IgD-negative memory B cell (primary cell): ENCODE results near the gene ACBD4. TPM values are rescaled to one million over a fixed set of nuclear protein-coding genes. Genes with fewer than 3 reads are reported as not detected.
A peak's percentile ranks its signal among the peaks of the same experiment; 100 is the strongest.
"Not testable (repeated sequence)": the region's sequence is repeated elsewhere in the genome, so short reads cannot be mapped to it uniquely, and the experiment has no call there.

Experiments
- H3K27ac Mint-ChIP-seq, 3 donors: one replicate each; pipeline ENCODE4 v1.8.0; 2020 to 2022; ENCODE audit warnings: mild to moderate bottlenecking in 3 of 3, mixed read lengths in 3 of 3, moderate library complexity in 1 of 3
- H3K27me3 Mint-ChIP-seq: one replicate; pipeline ENCODE4 v1.8.0; 2021; ENCODE audit warnings: mixed read lengths
- H3K36me3 Mint-ChIP-seq: one replicate; pipeline ENCODE4 v1.8.0; 2020; ENCODE audit warnings: mild to moderate bottlenecking, mixed read lengths
- H3K4me1 Mint-ChIP-seq, 3 donors: one replicate each; pipeline ENCODE4 v1.8.0; 2020 to 2022; ENCODE audit warnings: mixed read lengths in 3 of 3, mild to moderate bottlenecking in 1 of 3
- H3K4me3 Mint-ChIP-seq, 4 donors: one replicate each; pipeline ENCODE4 v1.8.0; 2020 to 2022; ENCODE audit warnings: mild to moderate bottlenecking in 4 of 4, mixed read lengths in 4 of 4, moderate library complexity in 3 of 4
- H3K9me3 Mint-ChIP-seq, 3 donors: one replicate each; pipeline ENCODE4 v1.8.0; 2020 to 2021; ENCODE audit warnings: mixed read lengths in 3 of 3, mild to moderate bottlenecking in 1 of 3
- polyA plus RNA-seq: library from polyadenylated mRNA; unstranded; fragments of 300-500 nt; fragmentation: Illumina TruSeq; gene quantifications from one replicate; pipeline ENCODE4 v1.2.3, GENCODE V29; 2021

Gene ACBD4
- polyA plus RNA-seq, 1 donor from 2014 or later: 17.6 TPM

DNA sequence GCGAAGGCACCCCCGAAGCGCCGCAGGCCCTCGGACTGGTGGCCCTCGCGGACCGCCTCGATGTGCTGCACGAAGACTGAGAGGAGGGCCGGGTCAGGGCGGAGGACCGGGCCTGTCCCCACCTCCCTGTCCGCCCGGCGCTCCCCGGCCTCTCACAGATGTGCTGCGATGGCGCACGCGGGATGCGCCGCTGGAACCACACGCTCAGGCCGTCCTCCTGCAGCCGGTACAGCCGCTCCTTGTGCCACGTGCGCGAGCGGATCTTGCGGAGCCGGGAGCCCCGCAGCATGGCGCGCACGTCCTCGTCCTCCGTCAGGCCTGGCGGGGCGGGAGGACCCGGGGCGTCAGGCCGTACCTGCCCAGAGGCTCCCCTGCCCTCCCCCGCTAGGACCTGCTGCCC, 14.4 kb upstream of the ACBD4 start:
- Mint-ChIP-seq H3K27me3 (peaks cover 1% of the 10 kb centered on the region), H3K4me3 (no peak overlapping the region), H3K27ac (no peak overlapping the region), H3K36me3 (no peaks in the 10 kb centered on the region), H3K4me1 (peaks cover 0 to 2% (median 0%) of the 10 kb centered on the region in 3 donors), H3K9me3 (no peaks in the 10 kb centered on the region)

DNA sequence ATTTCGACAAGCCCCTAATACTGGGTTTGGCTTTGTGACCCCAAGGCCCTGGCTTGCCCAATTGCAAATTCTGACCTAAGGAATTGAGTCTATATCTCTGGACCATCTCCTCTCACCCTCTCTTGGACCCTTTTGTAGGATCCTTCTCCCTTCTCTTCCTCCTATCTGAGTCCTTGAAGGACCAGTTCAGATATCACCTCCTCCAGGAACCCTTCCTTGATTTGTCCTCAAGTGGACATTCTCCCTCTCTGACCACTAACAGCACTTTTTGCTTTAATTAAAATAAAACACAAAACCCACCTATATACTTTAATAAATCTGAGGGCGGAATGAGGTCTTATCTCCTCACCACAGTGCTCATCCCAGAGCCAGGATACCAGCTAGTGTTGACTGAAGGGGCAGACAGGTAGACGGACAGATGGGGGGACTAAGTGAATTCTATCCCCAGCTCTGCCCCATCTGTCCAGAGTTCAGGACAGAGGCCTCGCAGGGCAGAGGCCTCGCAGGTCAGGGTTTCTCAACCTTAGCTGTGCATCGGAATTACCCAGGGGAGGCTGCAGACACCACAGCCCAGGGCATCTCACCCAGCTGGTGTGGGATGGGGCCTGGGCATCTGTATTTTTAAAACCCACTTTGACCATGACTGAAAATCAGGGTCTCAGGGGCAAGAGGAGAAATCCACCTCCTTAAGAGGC, 12.3 kb upstream of the ACBD4 start:
- Mint-ChIP-seq H3K9me3 (no peaks in the 10 kb centered on the region), H3K4me3 (peak overlapping the region in 2 of 4 donors; percentile 45 to 77), H3K27ac (peak overlapping the region in 1 of 3 donors; percentile 26), H3K36me3 (no peaks in the 10 kb centered on the region), H3K4me1 (peaks cover 0 to 2% (median 0%) of the 10 kb centered on the region in 3 donors), H3K27me3 (peaks cover 1% of the 10 kb centered on the region)

DNA sequence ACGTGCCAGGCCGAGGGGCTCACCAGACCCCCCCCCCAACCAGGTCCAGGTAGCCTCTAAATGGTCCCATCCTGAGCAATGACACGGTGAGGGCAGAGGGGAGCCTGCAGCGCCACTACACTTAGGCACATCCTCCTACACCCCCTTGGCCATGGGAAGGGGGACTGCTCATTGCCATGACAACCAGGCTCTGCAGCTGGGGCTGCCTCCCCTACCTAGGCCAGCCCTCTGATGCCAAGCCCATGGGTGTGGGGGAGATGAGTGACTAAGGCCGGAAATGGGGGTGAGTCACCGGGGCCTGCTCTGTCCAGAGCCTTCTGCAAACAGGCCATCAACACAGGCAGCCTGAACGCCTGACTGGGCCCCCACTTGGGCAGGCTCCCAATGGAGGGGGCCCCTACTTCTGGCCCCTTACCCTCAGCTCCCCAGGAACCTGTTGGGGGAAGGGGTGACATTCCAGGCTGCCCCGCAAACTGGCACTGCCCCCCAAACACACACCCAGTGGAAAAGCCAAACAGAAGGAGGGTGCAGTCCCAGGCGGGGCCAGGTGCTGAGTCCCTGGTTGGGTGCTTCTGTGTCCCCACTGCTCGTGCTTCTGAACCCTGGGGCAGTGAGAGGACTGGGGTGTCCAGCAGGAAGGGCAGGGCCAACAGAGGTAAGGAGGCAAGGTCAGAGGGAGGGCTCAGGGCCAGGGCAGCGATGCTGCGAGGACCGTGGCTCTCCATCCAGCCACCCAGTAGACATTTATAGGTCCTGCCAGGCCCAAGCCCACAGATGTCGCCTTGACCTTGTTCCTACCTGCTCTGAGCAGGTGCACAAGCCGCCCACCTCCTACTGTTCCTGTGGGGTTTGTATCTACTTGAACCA, 11.3 kb upstream of the ACBD4 start:
- no peak overlapping the region for H3K27ac Mint-ChIP-seq
- no peaks in the 10 kb centered on the region for H3K36me3 Mint-ChIP-seq
- peaks cover 1% of the 10 kb centered on the region for H3K27me3 Mint-ChIP-seq
- H3K4me1 Mint-ChIP-seq: peaks cover 0 to 2% (median 0%) of the 10 kb centered on the region in 3 donors
- peak overlapping the region in 1 of 4 donors; percentile 23 for H3K4me3 Mint-ChIP-seq
- no peaks in the 10 kb centered on the region for H3K9me3 Mint-ChIP-seq

DNA sequence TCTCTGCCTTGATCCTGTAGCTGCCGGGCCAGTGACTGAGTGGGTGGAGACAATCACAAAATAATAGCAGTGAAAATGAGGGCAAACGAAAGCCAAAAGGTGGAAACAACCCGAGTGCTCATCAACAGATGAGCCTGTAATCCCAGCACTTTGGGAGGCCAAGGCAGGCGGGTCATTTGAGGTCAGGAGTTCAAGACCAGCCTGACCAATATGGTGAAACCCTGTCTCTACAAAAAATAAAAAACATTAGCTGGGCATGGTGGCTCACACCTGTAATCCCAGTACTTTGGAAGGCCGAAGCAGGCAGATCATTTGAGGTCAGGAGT, 10.7 kb upstream of the ACBD4 start:
- not testable (repeated sequence) for H3K4me1 Mint-ChIP-seq, H3K36me3 Mint-ChIP-seq, H3K27ac Mint-ChIP-seq, H3K9me3 Mint-ChIP-seq, H3K27me3 Mint-ChIP-seq
- peak overlapping the region in 1 of 4 donors; percentile 23 for H3K4me3 Mint-ChIP-seq

DNA sequence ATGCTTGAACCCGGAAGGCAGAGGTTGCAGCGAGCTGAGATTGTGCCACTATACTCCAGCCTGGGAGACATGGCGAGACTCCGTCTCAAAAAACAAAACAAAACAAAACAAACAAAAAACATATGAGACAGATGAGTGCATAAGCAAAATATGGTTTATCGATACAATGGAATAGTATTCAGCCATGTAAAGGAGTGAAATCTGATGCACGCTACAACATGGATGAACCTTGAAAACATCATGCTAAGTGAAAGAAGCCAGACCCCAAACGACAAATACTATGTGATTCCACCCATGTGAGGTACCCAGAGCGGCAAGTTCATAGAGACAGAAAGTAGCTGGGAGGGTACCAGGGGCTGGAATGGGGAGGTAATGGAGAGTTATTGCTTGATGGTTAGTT, 10.0 kb upstream of the ACBD4 start:
- Mint-ChIP-seq H3K4me1 (peaks cover 0 to 2% (median 0%) of the 10 kb centered on the region in 3 donors), H3K4me3 (no peak overlapping the region), H3K36me3 (no peaks in the 10 kb centered on the region), H3K9me3 (no peaks in the 10 kb centered on the region), H3K27ac (no peak overlapping the region), H3K27me3 (peaks cover 1% of the 10 kb centered on the region)

DNA sequence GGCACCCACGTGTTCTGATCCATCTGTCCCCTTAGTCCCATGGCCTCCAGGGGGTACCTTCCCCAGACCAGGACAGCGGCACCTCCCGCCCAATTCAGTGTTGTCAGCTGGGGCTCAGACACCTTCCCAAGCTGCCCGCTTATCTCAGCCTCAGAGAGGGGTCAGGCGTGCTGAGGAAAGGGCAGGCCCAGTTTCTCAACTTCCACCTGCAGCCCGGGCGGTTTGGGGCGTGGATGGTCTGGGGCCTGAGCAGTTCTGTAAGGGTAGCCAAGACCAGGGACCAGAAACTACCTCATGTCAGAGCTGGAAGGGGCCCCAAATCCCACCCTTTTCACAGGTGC, 8.3 kb upstream of the ACBD4 start:
- no peak overlapping the region for H3K27ac Mint-ChIP-seq

DNA sequence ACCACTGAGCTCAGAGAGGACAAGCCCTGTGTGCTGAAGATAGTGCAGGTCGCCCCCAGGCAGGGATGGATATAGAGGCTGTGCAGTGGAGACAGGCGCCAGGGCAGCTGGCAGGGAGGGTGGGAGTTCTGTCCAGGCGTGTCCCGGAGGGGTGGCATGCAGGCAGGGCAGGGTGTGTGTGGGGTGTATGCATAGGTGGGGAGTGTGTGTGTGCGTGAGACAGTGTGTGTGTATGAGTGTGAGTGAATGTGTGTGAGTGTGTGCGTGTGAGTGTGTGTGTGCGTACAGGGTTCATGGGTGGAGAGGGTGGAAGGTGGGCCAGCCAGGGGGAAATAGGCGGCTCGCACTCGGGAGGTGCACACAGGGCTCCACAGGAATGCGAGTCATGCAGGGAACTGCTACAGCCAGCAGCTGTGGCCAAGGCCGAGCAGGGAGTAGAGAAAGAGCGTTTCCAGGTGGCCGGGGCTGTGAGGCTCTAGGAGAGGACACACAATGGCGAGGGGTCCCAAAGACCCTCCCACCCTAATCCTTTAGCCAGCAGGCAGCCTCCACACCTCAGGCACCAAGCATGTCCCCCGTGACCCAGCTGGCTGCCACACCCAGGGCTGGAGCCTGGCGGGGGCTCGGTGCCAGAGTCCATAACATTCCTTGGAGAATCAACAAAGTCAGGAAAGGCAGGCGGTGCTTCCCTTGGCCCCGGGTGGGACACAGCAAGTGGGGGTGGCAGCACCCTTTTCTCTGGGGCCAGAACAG, 7.8 kb upstream of the ACBD4 start:
- H3K4me3 Mint-ChIP-seq: no peak overlapping the region
- peaks cover 0 to 2% (median 0%) of the 10 kb centered on the region in 3 donors for H3K4me1 Mint-ChIP-seq
- H3K9me3 Mint-ChIP-seq: no peaks in the 10 kb centered on the region
- no peaks in the 10 kb centered on the region for H3K27me3 Mint-ChIP-seq
- no peak overlapping the region for H3K27ac Mint-ChIP-seq
- H3K36me3 Mint-ChIP-seq: no peaks in the 10 kb centered on the region

More for the DNA sequence above, 8.3 kb upstream of the ACBD4 start:
- no peaks in the 10 kb centered on the region for H3K9me3 Mint-ChIP-seq
- peaks cover 0 to 2% (median 0%) of the 10 kb centered on the region in 3 donors for H3K4me1 Mint-ChIP-seq
- H3K27me3 Mint-ChIP-seq: no peaks in the 10 kb centered on the region
- H3K36me3 Mint-ChIP-seq: no peaks in the 10 kb centered on the region
- no peak overlapping the region for H3K4me3 Mint-ChIP-seq

DNA sequence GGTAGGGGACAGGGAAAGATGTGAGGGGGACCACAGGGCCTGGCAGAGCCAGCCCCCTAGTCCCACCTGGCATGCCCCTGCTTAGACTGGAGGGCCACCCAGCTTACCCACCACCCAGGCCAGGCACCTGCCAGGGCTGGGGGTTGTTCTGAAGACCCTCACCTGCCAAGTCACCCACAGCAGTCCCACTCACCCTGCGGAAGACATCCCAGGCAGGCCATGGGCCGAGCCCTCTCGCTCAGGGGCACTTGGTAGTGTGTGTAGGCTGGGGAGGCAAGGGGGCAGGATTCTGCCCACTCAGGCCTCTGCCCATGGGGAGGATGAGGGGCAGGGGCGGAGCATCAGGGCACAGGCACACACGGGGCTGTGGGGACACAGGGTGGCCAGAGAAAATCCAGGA, 7.2 kb upstream of the ACBD4 start:
- no peaks in the 10 kb centered on the region for H3K9me3 Mint-ChIP-seq
- peaks cover 0 to 4% (median 0%) of the 10 kb centered on the region in 3 donors for H3K4me1 Mint-ChIP-seq
- H3K27ac Mint-ChIP-seq: no peak overlapping the region
- no peaks in the 10 kb centered on the region for H3K36me3 Mint-ChIP-seq
- no peaks in the 10 kb centered on the region for H3K27me3 Mint-ChIP-seq
- H3K4me3 Mint-ChIP-seq: no peak overlapping the region

DNA sequence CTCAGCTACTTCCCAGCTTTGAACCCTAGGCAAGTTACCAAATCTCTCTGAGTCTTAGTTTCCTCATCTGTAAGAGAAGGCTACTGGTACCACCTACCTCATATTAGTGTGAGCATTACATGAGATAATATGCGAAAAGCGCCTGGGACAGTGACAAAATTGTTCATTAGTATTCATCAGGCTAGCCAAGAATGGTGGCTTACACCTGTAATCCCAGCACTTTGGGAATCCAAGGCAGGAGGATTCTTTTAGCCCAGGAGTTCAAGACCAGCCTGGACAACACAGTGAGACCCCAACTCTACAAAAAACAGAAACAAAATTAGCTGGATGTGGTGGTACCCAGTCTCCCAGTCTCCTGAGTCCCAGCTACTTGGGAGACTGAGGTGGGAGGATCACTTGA, 6.5 kb upstream of the ACBD4 start:
- peak overlapping the region in 2 of 4 donors; percentile 66 to 67 for H3K4me3 Mint-ChIP-seq

DNA sequence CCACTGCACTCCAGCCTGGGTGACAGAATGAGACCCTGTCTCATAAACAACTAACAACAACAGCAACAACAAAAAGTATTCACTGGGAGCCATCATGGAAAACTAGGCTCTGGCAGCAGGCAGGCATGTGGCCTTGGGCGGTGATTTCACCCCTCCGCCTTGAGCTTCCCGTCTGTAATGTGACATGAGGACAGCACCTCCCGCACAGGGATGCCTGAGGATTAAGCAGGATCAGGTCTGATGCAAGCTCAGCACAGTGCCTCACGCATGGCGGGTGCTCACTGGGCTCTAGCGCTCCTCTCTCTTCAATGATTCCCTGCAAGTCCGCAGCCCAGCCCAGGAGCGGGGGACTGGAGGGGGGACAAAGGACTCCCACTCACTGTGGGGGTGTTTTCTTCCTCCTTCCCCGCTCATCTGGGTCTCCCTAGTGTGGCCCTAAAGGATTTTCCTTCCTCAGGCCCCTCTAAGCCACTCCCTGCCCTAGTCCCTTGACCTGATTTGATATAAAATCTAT, 6.0 kb upstream of the ACBD4 start:
- Mint-ChIP-seq H3K27ac (peak overlapping the region in 1 of 3 donors; percentile 81), H3K9me3 (no peaks in the 10 kb centered on the region), H3K36me3 (no peaks in the 10 kb centered on the region), H3K27me3 (no peaks in the 10 kb centered on the region), H3K4me1 (peaks cover 0 to 4% (median 3%) of the 10 kb centered on the region in 3 donors), H3K4me3 (peak overlapping the region in 2 of 4 donors; percentile 66 to 67)

More for the DNA sequence above, 6.5 kb upstream of the ACBD4 start:
- peak overlapping the region in 1 of 3 donors; percentile 81 for H3K27ac Mint-ChIP-seq
- H3K27me3 Mint-ChIP-seq: no peaks in the 10 kb centered on the region
- H3K36me3 Mint-ChIP-seq: no peaks in the 10 kb centered on the region
- peaks cover 0 to 4% (median 3%) of the 10 kb centered on the region in 3 donors for H3K4me1 Mint-ChIP-seq
- H3K9me3 Mint-ChIP-seq: no peaks in the 10 kb centered on the region

DNA sequence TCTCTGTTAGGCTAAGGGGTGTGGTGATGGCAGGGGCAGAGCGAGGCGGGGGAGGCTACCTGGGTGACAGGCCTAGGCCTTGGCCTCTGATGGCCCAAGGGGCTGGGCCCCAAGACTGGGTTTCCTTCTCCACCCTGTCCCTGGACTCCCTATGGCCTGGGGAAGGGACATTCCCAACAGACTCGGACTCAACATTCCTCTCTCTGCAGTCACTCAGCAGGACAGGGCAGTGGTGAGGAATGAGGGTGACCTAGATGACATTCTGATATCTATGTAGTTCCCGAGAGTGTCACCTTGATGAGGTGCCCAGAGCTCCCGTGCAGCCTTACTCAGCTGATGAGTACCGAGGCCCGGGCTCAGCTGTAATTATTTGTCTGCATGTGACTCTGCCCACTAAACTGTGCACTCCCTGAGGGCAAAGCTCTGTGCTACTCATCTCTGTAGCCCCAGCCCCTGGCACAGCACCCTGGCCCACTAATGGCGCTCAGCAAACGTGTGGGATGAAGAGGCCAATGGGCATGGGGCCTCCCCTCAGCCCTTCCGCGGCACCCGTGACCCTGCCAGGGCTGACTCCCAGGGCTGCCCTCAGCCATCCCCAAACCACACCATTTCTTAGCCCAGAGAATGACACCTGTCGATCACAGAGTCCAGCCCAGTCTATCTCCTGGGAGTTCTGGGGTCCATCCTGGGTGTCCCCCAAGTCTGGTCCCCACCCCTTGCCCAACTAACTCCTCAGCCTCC, 5.4 kb upstream of the ACBD4 start:
- peaks cover under 1 to 5% (median 3%) of the 10 kb centered on the region in 3 donors for H3K4me1 Mint-ChIP-seq
- no peaks in the 10 kb centered on the region for H3K27me3 Mint-ChIP-seq
- peak overlapping the region in 1 of 3 donors; percentile 81 for H3K27ac Mint-ChIP-seq
- no peaks in the 10 kb centered on the region for H3K36me3 Mint-ChIP-seq
- H3K9me3 Mint-ChIP-seq: no peaks in the 10 kb centered on the region
- peak overlapping the region in 3 of 4 donors; percentile 25 to 93 (median 43) for H3K4me3 Mint-ChIP-seq

DNA sequence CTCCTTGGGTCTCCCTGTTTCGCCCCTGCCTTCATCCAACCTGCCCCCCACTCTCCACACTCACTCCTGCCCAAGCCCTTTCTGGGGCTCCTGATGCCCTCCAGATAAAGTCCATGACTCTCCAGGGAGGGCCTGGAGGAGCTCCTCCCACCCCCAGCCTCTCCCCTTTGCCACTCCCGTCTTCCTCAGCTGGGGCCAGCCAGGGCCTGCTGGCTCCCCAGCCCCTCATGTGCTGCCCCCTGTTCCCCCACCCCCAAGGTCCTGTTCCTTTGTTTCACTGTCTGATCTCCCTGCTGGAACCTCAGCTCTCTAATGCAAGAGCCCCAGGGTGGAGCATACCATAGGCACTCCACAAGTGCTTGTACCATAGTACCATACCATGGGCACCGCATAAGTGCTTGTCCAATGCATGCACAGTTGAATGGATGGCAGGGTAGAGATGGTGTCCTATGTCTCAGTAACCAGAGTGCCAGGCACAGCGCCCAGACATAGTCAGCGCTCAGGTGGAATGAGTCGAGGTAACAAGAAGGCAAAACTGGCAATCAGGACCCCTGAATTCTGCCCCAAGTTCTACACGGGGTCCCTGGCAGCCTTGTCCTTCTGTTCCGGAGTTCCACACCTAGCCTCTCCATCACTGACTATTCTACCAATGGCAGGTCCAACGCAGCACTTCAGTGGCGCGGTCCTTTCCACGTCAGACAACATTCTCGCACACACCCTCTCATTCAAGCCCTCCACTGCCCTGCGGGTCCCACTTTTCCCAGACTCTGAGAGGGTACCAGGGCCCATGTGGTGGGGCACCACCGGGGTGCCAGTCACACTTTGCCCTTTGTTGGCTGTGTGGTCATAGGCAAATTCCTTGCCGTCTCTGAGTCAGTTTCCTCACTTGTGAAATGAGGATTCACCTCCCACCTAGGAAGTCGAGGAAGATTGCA, 4.5 kb upstream of the ACBD4 start:
- no peaks in the 10 kb centered on the region for H3K27me3 Mint-ChIP-seq
- peak overlapping the region in 2 of 3 donors; percentile 69 to 81 for H3K27ac Mint-ChIP-seq
- peak overlapping the region; percentile 74 to 94 (median 88) for H3K4me3 Mint-ChIP-seq

DNA sequence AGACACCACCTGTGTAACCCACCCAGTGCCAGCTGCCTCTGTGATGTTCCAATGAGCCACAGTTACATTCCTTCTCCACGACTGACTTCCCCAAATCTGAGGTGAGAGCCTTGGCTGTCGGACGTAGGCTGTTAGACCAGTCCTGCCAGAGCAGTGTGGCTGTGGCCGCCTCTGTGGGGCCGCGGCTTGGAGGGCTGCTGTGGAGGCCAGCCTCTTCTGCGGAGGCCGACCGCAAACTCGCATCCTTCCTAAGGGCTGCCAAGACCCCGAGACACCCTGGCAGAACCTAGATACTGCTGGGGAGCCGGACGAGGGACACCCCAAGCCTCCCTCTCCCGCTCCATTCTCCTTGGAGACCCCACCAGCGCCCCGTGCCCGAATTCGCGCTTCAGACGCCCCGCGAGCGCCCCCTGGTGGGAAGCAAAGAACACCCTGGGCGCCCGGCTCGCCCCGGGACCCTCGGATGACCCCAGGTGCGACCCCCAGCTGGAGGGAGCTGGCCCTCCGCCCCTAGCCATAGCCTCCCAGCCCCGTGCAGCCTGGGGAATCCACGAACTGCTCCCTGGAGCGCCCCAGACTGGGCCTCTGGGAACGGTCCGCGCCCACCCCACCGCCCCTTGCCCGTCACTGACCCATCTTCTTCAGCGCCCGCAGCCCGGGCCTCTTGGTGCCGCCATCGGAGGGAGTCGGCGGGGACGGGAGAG, 3.7 kb upstream of the ACBD4 start:
- Mint-ChIP-seq H3K9me3 (no peaks in the 10 kb centered on the region), H3K36me3 (no peaks in the 10 kb centered on the region), H3K4me1 (peaks cover 8 to 11% (median 10%) of the 10 kb centered on the region in 3 donors), H3K27ac (peak overlapping the region in 2 of 3 donors; percentile 69 to 73), H3K27me3 (no peaks in the 10 kb centered on the region), H3K4me3 (peak overlapping the region; percentile 74 to 94 (median 88))

More for the DNA sequence above, 4.5 kb upstream of the ACBD4 start:
- Mint-ChIP-seq H3K36me3 (no peaks in the 10 kb centered on the region), H3K9me3 (no peaks in the 10 kb centered on the region), H3K4me1 (peaks cover 3 to 10% (median 6%) of the 10 kb centered on the region in 3 donors)
